ENCODE data around the gene SULF2.

The SULF2 gene

DNA sequence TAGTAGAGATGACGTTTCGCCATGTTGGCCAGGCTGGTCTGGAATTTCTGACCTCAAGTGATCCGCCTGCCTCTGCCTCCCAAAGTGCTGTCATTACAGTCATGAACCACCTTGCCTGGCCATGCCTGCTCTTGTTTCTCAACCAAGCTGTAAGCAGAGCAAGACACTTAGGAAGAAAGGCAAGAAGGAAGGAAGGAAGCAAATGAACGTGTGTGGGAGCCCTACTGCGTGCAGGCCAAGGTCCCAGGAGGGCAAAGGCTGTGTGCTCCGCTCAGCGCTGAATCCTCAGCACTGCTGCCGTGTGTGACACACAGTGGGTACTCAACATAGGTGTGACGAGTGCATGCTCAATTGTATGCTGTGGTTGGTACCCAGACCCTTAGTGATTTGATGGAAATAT is 47.4 kb downstream of the SULF2 start:
- no peak for DNase-seq (ENCODE audit: low read depth)

DNA sequence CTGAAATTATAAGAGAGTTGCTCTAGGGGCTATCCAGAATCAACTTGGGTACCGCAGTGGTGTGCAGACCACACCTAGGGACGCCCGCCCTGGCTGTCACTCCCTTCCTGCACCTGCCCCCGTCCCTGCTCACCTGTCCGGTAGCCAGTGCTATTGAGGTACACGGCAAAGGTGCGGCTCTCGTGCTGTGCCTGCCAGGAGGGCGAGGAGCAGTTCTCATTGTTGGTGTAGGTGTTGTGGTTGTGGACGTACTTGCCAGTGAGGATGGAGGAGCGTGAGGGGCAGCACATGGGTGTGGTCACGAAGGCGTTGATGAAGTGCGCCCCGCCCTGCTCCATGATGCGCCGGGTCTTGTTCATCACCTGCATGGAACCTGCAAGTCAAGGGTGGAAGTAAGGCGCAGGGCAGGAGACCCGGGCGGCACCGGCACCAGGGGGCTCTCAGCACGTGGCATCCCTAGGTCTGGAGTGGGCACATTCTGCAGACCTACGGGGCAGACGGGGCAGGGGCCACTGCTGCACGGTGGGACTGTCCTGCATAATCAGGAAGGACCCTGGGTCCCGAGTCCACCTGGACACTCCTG is 48.6 kb downstream of the SULF2 start:
- DNase-seq (ENCODE audit: low read depth) = no peak

DNA sequence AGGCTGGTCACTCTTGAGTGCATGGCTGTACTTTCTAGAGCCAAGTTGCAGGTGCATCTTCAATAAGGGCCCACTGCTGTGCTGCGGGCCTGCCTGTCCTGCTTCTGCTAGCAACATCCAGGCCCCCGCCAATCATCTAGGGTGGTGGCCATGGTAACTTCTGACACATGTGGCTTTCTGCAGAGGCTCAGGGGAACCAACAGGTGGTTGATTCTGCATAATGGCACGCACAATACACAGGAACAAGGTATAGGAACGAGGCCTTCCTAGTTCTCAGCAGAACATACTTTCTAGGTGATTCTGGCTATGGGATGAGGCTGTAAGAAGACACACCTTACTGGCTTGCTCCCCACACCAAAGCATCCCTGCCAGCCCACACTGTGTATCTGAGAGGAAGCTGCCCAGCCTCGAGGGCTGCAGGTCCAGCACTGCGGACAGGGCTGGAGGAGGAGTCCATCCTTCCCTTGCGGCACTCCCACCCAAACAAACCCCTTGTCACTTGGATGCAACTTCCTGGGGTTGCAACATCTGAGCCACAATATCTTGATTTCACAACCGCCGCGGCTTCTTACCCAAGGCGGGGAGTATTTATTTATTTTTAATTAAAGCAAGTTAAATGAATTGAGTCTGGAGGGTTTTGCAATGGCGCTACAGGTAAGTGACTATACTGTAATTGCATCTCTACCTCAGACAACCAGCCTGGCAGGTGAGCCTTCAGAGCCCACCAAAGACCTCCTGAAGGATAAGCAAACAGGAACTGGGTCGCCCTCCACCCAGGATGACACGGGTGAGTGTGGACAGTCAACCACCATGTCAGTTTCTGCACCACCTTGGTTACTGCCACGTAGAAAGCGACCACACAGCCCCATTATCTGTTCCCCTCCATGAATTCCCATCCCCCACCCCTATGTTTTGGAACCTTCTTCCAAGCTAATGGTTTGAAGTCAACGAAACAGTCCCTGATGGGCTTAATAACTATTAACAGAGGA is 49.6 kb downstream of the SULF2 start:
- DNase-seq (ENCODE audit: low read depth) = no peak

DNA sequence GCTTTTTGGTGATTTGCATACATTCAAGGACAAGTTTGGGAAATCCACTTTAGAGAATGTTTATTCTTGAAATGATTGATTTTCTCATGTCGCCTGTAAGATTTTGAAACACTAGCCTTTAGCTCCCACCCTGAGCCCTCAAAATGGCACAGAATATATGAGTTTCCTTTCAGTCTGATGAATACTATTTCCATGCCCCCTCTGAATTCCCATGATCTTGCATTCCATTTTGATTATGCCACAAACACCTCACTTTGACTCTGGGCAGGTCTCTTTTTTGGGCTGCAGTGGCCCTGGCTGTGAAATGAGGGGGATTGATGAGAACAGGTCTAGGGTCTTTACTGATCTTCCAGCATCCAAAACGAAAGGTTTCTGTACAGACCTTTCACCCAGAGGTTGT is 50.4 kb downstream of the SULF2 start:
- DNase-seq (ENCODE audit: low read depth) = no peak

DNA sequence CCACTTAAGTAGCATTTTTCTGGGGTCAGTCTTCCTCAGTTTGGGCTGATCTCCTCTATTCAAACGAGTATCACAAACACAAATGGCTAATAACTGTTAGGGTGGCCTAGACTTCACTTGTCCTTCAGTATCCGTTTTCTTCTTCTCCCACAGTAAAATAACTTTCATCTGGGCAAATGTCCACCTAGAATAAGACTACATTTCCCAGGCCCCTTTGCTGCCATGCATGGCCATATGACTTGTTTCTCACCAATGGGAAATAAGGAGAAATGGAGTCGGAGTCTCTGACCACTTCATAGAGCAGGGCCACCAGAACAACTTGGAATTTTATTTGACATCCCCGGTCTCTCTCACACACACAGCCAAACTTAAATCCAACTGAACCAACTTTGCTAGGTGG is 51.4 kb downstream of the SULF2 start:
- no peak for DNase-seq (ENCODE audit: low read depth)

DNA sequence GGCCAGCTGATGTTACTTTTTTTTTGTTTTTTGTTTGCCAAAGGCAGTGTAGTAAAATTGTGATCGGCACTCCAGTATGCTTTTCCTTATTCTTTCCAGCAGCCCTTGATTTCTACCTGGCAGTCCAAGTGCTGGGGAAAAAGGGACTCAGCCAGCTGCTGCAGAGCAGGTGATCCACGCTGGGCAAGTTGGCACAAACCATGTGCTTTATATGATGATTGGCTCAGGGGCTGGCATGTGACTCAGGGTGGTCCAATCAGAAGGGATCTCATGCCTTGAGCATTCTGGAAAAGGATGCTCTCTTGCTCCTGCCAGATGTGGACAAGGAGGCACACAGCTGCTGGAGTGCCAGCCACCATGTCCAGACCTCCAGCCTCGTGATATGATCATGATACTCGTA is 54.5 kb downstream of the SULF2 start:
- no peak for DNase-seq (ENCODE audit: low read depth)

DNA sequence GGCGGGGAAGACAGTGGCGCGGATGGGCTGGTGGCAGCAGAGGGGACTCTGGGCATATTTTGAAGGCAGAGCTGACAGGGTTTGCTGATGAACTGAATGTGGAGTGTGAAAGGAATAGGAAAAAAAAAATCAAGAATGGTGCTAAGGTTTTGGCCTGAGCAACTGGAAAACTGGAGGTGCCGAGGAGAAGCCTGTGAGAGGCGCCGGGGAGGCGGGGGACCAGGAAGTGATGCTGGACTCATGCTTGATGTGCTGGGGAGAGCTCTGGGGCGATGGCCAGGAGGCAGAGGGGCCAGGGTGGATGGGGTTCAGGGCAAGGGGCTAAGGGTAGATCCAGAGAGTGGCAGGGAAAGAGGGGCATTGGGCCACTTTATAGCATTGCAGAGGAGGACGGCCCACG is 55.8 kb downstream of the SULF2 start:
- DNase-seq (ENCODE audit: low read depth) = no peak

DNA sequence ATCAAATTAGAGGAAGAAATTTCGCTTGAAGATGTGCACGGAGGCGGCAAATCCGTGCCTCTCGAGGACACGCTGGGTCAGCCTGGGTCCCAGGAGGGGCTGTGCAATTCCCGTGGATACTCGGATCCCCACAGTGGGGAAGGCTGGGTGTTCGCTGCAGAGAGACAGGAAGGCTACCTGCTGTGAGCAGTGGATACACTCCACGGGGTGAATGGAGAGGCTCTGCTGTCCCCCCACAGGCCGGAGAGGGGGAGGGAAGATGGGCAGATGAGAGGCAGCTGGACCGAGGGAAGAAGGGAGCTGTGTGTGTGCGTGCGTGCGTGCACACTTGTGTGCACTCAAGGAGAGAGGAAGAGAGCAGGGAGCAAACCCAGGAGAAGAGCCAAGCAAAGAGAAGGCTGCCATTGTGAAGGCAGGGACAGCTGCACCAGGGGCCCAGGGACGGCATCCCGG is 57.3 kb downstream of the SULF2 start:
- DNase-seq (ENCODE audit: low read depth) = no peak

DNA sequence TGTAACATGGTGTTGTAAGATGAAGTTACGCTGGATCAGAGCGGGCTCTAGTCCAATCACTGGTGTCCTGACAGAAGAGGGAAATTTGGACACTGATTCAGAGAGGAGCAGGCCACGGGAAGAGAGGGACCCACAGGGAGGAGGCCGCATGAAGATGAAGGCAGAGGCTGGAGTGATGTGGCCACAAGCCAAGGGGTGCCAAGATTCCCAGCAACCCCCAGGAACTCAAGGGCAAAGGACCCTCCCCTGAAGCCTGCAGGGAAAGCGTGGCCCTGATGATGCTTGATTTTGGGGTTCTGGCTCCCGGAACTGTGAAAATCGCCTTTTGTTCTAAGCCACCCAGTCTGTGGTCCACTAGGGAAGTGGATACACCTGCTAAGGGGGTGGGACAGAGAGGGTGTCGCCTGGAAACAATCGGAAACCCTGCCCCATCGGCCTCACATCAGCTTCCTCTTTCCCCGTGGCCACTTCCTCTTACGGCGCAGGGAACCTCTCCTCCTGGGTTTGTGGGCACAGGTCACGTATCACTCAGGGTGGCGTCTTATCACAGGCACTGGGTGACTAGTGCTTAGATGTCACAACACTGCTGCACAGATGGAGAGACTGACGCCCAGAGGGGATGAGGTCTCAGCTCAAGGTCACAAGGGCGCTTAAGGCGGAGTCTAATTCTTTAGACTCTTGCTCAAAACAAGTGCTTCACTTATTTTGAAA is 58.0 kb downstream of the SULF2 start:
- DNase-seq (ENCODE audit: low read depth) = no peak

DNA sequence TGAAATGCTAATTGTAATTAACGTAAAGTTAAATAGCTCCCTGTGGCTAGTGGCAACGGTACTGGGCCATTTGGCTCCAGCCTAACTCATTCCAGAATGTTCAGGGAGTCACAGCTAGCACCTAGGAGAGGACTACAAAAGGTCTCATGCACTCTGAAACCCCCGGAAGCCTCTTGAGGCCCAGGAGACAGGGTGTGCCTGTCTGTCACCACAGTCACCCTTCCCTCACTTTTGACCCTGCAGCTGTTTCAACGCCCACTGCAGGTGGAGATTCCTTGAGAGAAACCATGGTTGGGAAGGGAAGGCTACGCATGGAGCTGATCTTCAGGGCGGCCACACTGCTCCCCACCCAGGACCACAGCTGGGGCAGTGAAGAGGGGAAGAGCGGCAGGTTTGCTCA is 58.6 kb downstream of the SULF2 start:
- no peak for DNase-seq (ENCODE audit: low read depth)

DNA sequence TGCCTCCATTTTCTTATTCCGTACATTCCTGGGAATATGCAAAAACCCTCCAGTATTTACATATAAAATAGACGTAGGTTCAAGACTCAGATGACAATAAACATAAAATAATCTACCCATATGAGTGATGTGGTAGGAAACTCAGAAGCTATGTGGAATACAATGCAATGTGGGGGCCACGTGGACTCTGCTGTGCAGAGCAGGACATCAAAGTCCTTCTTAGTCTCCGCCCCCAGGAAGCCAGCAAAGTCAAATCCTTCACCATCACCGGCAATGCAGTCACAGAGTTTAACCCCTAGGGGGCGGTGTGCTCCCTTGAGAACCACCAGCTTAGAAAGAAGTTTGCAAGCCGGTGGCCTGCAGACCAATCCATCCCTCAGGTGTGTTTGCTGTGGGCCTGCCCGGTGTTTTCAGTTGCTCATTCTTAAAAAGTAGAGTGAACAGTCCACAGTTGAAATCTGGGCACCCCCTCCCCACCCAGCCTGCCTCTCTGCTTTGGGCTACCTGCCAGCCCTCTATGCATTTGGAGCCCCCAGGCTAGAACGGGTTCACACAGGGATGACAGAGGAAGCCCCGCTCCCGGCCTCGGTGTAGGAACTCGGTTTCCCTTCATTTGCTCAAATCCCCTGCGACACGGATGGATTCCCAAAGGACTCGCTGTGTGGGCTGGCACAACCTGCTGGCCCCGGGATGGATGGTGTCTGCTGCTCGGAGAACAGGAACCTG is 59.9 kb downstream of the SULF2 start:
- DNase-seq (ENCODE audit: low read depth) = peak; percentile 20

DNA sequence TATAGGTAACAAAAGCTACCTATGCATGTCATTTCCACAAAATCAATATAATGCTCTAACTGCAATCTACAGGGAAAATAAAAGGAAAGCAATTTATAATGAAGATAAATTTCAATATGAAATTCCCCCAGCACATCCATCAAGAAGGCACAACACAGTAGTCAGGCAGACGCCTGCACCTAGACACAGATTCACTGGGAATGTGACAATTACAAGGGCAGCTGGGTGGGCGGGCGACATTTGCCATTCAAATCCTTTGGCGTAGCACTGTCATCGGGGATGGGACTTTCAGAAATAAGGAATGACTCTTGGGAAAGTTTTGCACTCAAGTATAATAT is 60.4 kb downstream of the SULF2 start:
- no peak for DNase-seq (ENCODE audit: low read depth)

DNA sequence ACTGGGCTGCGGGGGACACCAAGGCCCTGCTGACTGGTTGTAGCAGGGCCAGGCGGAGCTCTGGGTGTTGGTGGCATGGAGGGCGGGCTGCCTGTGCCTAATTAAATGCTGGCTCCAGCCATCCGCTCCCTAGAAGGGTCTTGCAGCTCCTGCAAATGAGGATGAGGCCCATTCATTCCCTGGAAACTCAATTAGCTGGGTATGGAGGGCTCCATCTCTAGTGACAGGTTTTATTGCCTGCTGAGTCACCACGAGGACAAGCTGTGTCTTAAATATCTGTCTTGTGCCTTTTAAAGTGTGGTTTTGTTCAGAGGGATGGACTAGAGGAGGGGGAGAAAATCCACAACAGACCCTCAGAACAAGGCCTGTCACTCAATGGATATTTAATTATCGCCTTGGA is 60.9 kb downstream of the SULF2 start:
- no peak for DNase-seq (ENCODE audit: low read depth)

DNA sequence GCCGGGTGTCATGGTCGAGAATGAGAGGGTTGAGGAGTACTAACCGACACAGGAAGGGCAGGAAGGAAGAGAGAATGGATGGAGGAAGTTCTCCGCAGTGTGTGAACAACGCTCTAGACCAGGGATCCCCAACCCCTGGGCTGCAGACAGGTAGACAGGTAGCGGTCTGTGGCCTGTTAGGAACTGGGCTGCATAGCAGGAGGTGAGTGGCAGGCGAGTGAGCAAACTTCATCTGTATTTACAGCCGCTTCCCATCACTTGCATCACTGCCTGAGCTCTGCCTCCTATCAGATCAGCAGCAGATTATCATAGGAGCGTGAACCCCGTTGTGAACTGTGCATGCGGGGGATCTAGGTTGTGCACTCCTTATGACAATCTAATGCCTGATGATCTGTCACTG is 62.0 kb downstream of the SULF2 start:
- no peak for DNase-seq (ENCODE audit: low read depth)

DNA sequence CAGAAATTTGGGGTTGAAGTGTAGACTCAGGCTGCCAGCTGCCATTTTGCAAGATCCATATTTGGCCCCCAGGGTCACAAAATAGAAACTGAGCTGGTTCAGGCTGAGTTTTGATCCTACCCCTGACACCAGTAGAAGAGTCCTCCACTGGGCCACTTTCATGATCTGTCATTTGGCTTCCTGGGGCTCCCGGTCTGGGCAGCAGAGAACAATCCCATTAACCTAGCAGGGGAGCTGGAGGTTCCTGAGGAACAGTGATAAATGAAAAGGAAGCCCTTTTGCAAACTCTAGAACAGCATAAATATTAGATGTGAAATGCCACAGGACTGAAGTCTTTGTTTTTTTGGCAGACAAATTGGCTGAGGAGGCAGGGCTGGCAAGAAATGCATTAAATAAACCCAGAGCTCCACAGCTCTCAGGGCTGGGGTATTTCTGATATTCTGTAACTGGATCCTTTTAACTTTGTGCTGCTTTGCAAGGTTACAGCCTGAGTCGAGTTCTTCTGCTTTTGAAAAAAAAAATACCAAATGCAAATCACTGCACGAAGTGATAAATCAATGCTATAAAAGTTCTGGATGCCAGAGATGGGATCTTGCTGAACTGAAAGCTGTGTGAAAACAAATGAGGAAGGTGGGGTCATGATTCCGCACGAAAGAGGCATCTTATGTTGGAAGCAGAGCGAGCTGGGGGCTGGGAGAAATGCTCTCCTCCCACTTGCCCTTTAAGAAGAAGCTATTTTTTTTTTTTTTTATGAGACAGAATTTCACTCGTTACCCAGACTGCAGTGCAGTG is 64.4 kb downstream of the SULF2 start:
- DNase-seq (ENCODE audit: low read depth) = no peak

DNA sequence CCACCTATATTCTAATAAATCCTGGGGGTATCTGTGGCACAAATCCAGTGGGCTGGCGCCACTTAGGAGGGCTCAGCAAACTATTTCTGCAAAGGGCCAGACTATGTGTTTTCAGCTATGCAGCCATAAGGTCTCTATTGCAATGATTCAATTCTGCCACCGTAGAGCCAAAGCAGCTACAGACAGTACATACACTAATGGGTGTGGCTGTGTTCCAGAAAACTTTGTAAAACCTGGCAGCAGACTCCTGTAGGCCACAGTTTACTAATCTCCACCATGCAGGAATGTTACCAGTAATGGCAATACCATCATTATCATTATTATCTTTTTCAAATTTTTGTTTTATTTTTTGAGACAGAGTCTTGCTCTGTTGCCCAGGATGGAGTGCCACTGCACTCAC is 65.7 kb downstream of the SULF2 start:
- DNase-seq (ENCODE audit: low read depth) = no peak

DNA sequence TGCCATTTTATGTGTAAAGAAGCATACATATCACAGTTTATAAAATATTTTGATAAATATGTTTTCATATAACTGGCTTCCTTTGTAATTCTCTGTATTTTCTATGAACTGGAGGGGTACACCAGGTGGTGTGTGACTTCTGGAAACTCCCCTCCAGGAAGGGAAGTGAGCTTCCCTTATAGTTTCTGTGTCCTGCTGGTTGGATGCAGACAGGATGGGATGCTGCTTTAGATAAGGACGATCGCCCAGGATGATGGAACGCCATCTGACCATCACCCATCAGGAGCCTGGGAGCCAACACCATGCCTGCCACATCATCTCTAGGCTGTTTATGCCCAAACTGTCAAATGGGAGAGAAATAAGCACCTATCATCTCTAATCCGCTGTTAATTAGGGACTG is 66.1 kb downstream of the SULF2 start:
- no peak for DNase-seq (ENCODE audit: low read depth)

DNA sequence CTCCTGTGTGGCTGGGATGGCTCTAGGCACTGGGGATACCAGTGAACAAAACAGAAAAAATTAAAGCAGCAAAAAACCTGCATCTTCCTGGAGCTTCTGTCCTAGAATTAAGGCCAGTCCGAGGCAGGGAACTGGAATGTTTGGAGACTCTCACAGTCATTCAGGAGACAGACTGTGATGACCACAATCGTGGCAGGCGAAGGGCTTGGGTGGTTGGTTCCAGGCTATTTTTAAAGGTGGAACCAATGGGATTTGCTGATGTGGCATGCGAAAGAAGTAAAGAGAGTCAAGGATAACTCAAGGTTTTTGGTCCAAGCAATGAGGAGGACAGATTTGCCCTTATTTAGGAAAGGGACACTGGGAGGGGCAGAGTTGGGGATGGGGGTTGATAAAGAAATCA is 66.9 kb downstream of the SULF2 start:
- DNase-seq (ENCODE audit: low read depth) = no peak

DNA sequence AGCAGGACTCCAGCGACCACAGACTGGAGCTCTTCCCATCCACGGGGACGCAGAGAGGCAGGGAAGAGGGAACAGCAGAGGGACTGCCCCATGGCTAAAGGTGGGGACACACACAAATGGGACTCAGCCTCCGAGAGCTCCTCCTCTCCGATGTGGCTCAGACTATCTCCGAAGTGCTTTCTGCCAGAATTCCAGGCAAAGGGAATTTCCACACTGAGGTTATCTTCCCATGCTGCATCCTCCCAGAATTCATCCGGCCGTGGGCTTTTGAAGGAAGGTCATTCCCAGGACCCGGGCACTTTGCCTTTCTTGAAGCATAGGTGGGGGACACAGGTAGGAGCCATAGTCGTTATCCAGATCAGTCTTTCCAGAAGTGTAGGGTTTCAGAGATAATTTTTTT is 67.9 kb downstream of the SULF2 start:
- no peak for DNase-seq (ENCODE audit: low read depth)

DNA sequence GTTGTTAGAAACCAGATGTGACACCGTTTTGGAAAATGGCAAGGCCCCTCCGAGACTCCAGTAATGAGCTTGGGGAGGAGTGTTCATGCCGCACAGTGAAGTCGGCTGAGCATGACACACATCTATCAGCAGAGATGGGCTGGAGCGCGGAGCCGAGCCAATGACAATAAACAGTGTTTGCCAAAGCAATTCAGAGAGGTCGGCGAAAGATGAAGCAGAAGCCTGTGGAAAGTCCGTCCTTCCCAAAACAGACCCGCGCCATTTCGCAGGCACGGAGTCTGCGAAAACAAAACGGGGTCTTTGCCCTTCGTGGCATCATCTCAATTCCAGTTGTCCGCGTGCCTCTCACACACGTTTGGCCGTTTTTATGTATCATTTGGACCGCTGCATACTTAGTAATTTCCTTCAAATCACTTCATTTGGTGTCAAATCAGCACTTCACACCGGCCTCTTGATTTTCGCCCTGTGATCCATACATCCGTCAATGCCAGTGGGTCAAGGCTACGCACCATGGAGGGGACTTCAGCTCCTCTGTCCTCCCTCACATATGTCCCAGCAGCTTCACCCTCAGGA is 71.3 kb downstream of the SULF2 start:
- DNase-seq (ENCODE audit: low read depth) = no peak

DNA sequence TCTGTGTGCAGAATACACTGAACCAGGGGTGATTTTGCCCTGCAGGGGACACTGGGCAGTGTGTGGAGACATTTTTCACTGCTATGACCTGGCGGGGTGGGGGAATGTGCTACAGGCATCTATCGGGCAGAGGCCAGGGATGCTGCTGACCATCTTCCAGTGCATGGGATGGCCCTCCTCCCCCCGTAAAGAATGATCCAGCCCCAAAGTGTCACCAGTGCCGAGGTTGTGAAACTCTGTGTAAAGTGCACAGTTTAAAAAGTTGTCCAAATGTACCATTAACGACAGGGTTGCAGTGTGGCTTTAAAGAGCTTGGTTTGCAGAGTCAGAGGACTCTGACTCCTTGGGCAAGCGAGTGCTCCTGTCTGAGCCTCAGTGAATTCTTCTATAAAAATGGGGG is 72.1 kb downstream of the SULF2 start:
- no peak for DNase-seq (ENCODE audit: low read depth)
